ENCODE measurements around the gene LATS2.

Gene LATS2

GRCh38 chr13:21043898-21044297 lies 17.5 kb downstream of the LATS2 start:
- peaks cover 0 to 12% of the 10 kb centered on the region in 2 donors for H3K36me3 ChIP-seq (ENCODE audit: control insufficient read depth in 1 of 2, insufficient read depth in 2 of 2, low read length in 2 of 2)
- H3K9me3 ChIP-seq (ENCODE audit: control insufficient read depth in 1 of 2, low read length in 2 of 2): no peaks in the 10 kb centered on the region
- no peak overlapping the region for H3K27ac ChIP-seq (ENCODE audit: low read length)
- H3K4me1 ChIP-seq (ENCODE audit: control insufficient read depth in 1 of 2, insufficient read depth in 2 of 2, low read length in 2 of 2): peaks cover 5 to 64% of the 10 kb centered on the region in 2 donors
- no peaks in the 10 kb centered on the region for H3K27me3 ChIP-seq (ENCODE audit: low read depth, low read length)
- no peak overlapping the region for H3K4me3 ChIP-seq (ENCODE audit: low read depth in 1 of 2, low read length in 2 of 2)

GRCh38 chr13:21040120-21040826 lies 21.1 kb downstream of the LATS2 start:
- Histone ChIP-seq H3K27me3 (ENCODE audit: low read depth, low read length) (no peaks in the 10 kb centered on the region), H3K27ac (ENCODE audit: low read length) (no peak overlapping the region), H3K4me3 (ENCODE audit: low read depth in 1 of 2, low read length in 2 of 2) (no peak overlapping the region), H3K36me3 (ENCODE audit: control insufficient read depth in 1 of 2, insufficient read depth in 2 of 2, low read length in 2 of 2) (peaks cover 0 to 5% of the 10 kb centered on the region in 2 donors), H3K9me3 (ENCODE audit: control insufficient read depth in 1 of 2, low read length in 2 of 2) (no peaks in the 10 kb centered on the region), H3K4me1 (ENCODE audit: control insufficient read depth in 1 of 2, insufficient read depth in 2 of 2, low read length in 2 of 2) (peaks cover 5 to 47% of the 10 kb centered on the region in 2 donors)

- Histone ChIP-seq H3K4me1 (ENCODE audit: control insufficient read depth in 1 of 2, insufficient read depth in 2 of 2, low read length in 2 of 2) (peaks cover 6 to 41% of the 10 kb centered on the region in 2 donors), H3K27ac (ENCODE audit: low read length) (no peak overlapping the region)
Measured at GRCh38 chr13:21039097-21039800, 22.1 kb downstream of the LATS2 start.

GRCh38 chr13:21037656-21038055 lies 23.7 kb downstream of the LATS2 start:
- Histone ChIP-seq H3K27me3 (ENCODE audit: low read depth, low read length) (no peaks in the 10 kb centered on the region), H3K36me3 (ENCODE audit: control insufficient read depth in 1 of 2, insufficient read depth in 2 of 2, low read length in 2 of 2) (peaks cover 0 to 4% of the 10 kb centered on the region in 2 donors), H3K27ac (ENCODE audit: low read length) (no peak overlapping the region), H3K4me3 (ENCODE audit: low read depth in 1 of 2, low read length in 2 of 2) (no peak overlapping the region), H3K4me1 (ENCODE audit: control insufficient read depth in 1 of 2, insufficient read depth in 2 of 2, low read length in 2 of 2) (peaks cover 22 to 46% of the 10 kb centered on the region in 2 donors), H3K9me3 (ENCODE audit: control insufficient read depth in 1 of 2, low read length in 2 of 2) (no peaks in the 10 kb centered on the region)

More at GRCh38 chr13:21039097-21039800, 22.1 kb downstream of the LATS2 start:
- no peak overlapping the region for H3K4me3 ChIP-seq (ENCODE audit: low read depth in 1 of 2, low read length in 2 of 2)
- H3K9me3 ChIP-seq (ENCODE audit: control insufficient read depth in 1 of 2, low read length in 2 of 2): no peaks in the 10 kb centered on the region
- H3K27me3 ChIP-seq (ENCODE audit: low read depth, low read length): no peaks in the 10 kb centered on the region
- peaks cover 0 to 4% of the 10 kb centered on the region in 2 donors for H3K36me3 ChIP-seq (ENCODE audit: control insufficient read depth in 1 of 2, insufficient read depth in 2 of 2, low read length in 2 of 2)

GRCh38 chr13:21035498-21035897 lies 25.9 kb downstream of the LATS2 start:
- Histone ChIP-seq H3K27ac (ENCODE audit: low read length) (no peak overlapping the region), H3K27me3 (ENCODE audit: low read depth, low read length) (no peaks in the 10 kb centered on the region), H3K4me1 (ENCODE audit: control insufficient read depth in 1 of 2, insufficient read depth in 2 of 2, low read length in 2 of 2) (peaks cover 18 to 39% of the 10 kb centered on the region in 2 donors), H3K9me3 (ENCODE audit: control insufficient read depth in 1 of 2, low read length in 2 of 2) (no peaks in the 10 kb centered on the region), H3K4me3 (ENCODE audit: low read depth in 1 of 2, low read length in 2 of 2) (no peak overlapping the region), H3K36me3 (ENCODE audit: control insufficient read depth in 1 of 2, insufficient read depth in 2 of 2, low read length in 2 of 2) (no peaks in the 10 kb centered on the region)

GRCh38 chr13:21034603-21035191 lies 26.7 kb downstream of the LATS2 start:
- Histone ChIP-seq H3K4me1 (ENCODE audit: control insufficient read depth in 1 of 2, insufficient read depth in 2 of 2, low read length in 2 of 2) (peaks cover 18 to 35% of the 10 kb centered on the region in 2 donors), H3K4me3 (ENCODE audit: low read depth in 1 of 2, low read length in 2 of 2) (no peak overlapping the region)

GRCh38 chr13:21033856-21034602 lies 27.4 kb downstream of the LATS2 start:
- H3K4me3 ChIP-seq (ENCODE audit: low read depth in 1 of 2, low read length in 2 of 2): no peak overlapping the region
- peaks cover 18 to 28% of the 10 kb centered on the region in 2 donors for H3K4me1 ChIP-seq (ENCODE audit: control insufficient read depth in 1 of 2, insufficient read depth in 2 of 2, low read length in 2 of 2)
- H3K27ac ChIP-seq (ENCODE audit: low read length): peak overlapping the region; percentile 74
- H3K9me3 ChIP-seq (ENCODE audit: control insufficient read depth in 1 of 2, low read length in 2 of 2): no peaks in the 10 kb centered on the region
- H3K36me3 ChIP-seq (ENCODE audit: control insufficient read depth in 1 of 2, insufficient read depth in 2 of 2, low read length in 2 of 2): no peaks in the 10 kb centered on the region
- H3K27me3 ChIP-seq (ENCODE audit: low read depth, low read length): no peaks in the 10 kb centered on the region

More at GRCh38 chr13:21034603-21035191, 26.7 kb downstream of the LATS2 start:
- H3K27me3 ChIP-seq (ENCODE audit: low read depth, low read length): no peaks in the 10 kb centered on the region
- no peak overlapping the region for H3K27ac ChIP-seq (ENCODE audit: low read length)
- H3K9me3 ChIP-seq (ENCODE audit: control insufficient read depth in 1 of 2, low read length in 2 of 2): no peaks in the 10 kb centered on the region
- H3K36me3 ChIP-seq (ENCODE audit: control insufficient read depth in 1 of 2, insufficient read depth in 2 of 2, low read length in 2 of 2): no peaks in the 10 kb centered on the region

- H3K27me3 ChIP-seq (ENCODE audit: low read depth, low read length): no peaks in the 10 kb centered on the region
- no peaks in the 10 kb centered on the region for H3K9me3 ChIP-seq (ENCODE audit: control insufficient read depth in 1 of 2, low read length in 2 of 2)
- H3K36me3 ChIP-seq (ENCODE audit: control insufficient read depth in 1 of 2, insufficient read depth in 2 of 2, low read length in 2 of 2): no peaks in the 10 kb centered on the region
- H3K4me1 ChIP-seq (ENCODE audit: control insufficient read depth in 1 of 2, insufficient read depth in 2 of 2, low read length in 2 of 2): peaks cover 18 to 27% of the 10 kb centered on the region in 2 donors
- H3K27ac ChIP-seq (ENCODE audit: low read length): peak overlapping the region; percentile 74
- peak overlapping the region in 1 of 2 donors; percentile 13 for H3K4me3 ChIP-seq (ENCODE audit: low read depth in 1 of 2, low read length in 2 of 2)
Measured at GRCh38 chr13:21033212-21033840, 28.1 kb downstream of the LATS2 start.

GRCh38 chr13:21032656-21033055 lies 28.7 kb downstream of the LATS2 start:
- Histone ChIP-seq H3K9me3 (ENCODE audit: control insufficient read depth in 1 of 2, low read length in 2 of 2) (no peaks in the 10 kb centered on the region), H3K36me3 (ENCODE audit: control insufficient read depth in 1 of 2, insufficient read depth in 2 of 2, low read length in 2 of 2) (no peaks in the 10 kb centered on the region), H3K27me3 (ENCODE audit: low read depth, low read length) (no peaks in the 10 kb centered on the region), H3K27ac (ENCODE audit: low read length) (peak overlapping the region; percentile 74), H3K4me1 (ENCODE audit: control insufficient read depth in 1 of 2, insufficient read depth in 2 of 2, low read length in 2 of 2) (peaks cover 18 to 27% of the 10 kb centered on the region in 2 donors), H3K4me3 (ENCODE audit: low read depth in 1 of 2, low read length in 2 of 2) (peak overlapping the region in 1 of 2 donors; percentile 13)

GRCh38 chr13:21031594-21032275 lies 29.7 kb downstream of the LATS2 start:
- no peaks in the 10 kb centered on the region for H3K36me3 ChIP-seq (ENCODE audit: control insufficient read depth in 1 of 2, insufficient read depth in 2 of 2, low read length in 2 of 2)
- peaks cover 18 to 27% of the 10 kb centered on the region in 2 donors for H3K4me1 ChIP-seq (ENCODE audit: control insufficient read depth in 1 of 2, insufficient read depth in 2 of 2, low read length in 2 of 2)
- H3K27ac ChIP-seq (ENCODE audit: low read length): no peak overlapping the region
- no peaks in the 10 kb centered on the region for H3K9me3 ChIP-seq (ENCODE audit: control insufficient read depth in 1 of 2, low read length in 2 of 2)
- H3K27me3 ChIP-seq (ENCODE audit: low read depth, low read length): no peaks in the 10 kb centered on the region
- no peak overlapping the region for H3K4me3 ChIP-seq (ENCODE audit: low read depth in 1 of 2, low read length in 2 of 2)

All from muscle layer of duodenum (tissue), 2 donors.